GM19238 (cell line): ENCODE measurements around the gene TMEM174.
A peak's percentile ranks its signal among the peaks of the same experiment; 100 is the strongest.

Experiments used
- DNase-seq: peaks from one replicate; pipeline ENCODE4 v3.0.0; 2011; ENCODE audit warnings: low spot score; ENCODE audit not compliant: insufficient read length

TMEM174 gene

GRCh38 chr5:73153513-73153912 is 19.5 kb upstream of the TMEM174 start:
- no peak for DNase-seq

- no peak for DNase-seq
These were observed 18.6 kb upstream of the TMEM174 start for GRCh38 chr5:73154208-73155006.

- no peak for DNase-seq
These were observed 17.4 kb upstream of the TMEM174 start for GRCh38 chr5:73155271-73156222.

DNA sequence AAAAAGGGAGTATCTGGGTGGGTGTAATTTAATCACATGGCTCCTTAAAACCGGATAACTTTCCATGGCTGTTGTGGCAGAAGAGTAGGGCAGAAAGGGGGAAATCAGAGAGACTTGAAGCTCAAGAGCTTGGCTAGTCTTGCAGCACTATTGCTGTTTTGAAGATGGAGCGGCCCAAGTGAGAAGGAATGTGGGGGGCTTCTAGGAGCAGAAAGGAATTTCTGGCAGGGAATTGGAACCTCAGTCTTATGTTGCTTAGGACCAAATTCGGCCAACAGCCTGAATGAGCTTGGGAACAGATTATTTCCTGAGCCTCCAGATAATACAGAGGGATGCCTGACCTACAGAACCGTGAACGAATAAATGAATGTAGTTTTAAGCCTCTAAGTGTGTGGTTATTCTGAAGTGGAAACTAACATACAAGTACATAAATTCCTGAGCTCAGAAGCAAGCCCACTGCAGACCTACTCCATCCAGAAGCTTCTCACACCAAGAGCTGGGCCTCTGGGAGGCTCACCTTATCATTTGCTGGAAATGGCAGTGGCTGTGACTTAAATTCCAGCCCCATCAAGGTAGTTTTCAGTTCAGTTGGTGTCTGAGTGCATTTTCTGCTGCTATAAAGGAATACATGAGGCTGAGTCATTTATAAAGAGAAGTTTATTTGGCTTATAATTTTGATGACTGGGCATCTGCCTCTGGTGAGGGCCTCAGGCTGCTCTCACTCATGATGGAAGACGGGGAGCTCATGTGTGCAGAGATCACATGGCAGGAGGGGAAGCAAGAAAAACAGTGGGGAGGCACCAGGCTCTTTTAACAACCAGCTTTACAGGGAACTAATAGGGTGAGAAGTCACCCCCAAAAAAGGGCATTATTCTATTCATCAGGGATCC is 15.3 kb upstream of the TMEM174 start:
- DNase-seq, result no peak

GRCh38 chr5:73158313-73158712 is 14.7 kb upstream of the TMEM174 start:
- DNase-seq, result no peak

- peak; percentile 3 for DNase-seq
These were observed 12.7 kb upstream of the TMEM174 start for GRCh38 chr5:73160239-73160671.

DNA sequence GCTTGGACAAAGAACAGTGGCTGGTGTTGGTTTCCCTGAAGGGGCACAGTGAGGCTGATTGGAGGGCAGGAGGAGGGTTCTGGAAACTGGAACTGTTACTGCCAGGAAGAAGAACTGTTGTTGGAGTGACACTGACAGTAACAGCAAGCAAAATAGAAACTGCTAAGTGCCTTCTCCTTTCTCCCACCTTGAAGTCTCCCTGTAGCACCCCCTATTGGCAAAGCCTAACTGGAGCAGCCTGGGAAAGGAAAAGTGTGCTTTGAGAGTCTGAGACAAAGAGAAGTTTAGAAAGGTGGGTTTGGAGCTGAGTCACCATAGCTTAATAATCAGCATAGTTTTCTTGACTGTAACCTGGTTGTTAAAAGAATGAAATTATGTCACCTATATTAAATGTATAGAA is 2.5 kb upstream of the TMEM174 start:
- no peak for DNase-seq

GRCh38 chr5:73171495-73171894 is 1.5 kb upstream of the TMEM174 start:
- DNase-seq, result no peak

- DNase-seq, result no peak
These were observed 1.3 kb downstream of the TMEM174 start for GRCh38 chr5:73174100-73174815.

DNA sequence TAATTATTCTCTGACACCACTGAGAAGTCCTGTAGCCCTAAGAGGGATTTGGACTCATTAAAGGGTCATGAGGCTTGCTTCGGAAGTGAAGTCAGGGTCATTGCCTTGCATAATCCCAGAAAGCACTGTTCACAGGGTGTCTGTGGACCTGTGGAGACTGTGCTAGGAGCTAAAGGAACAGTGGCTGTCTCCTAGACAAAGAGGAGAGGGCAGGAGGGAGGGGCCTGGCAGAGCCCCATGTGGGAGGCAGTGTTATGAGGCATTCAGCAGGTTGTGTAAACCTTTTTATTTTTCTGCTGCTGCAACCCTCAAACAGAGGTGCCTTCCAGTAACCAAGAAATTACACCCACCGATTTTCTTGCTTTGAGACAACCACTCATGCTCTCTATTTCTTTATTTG is 3.3 kb downstream of the TMEM174 start:
- no peak for DNase-seq

DNA sequence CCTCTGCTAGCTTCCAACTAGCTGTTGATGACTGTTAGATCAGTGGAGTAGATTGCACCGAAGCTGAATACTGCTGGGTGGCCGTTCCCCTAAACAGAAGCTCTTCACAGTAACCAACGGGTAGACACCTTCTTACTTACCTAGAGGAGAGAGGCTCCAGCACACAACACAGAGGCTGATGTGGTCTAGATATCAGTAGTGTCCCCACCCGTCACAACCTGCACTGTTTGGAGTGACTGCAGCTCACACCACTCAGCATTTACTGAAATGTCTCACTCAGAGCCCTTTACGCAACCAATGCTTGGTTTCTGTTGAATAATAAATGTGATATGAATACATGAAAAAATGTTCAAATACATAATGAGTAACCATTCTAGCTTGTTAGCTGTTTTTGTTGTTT is 5.3 kb downstream of the TMEM174 start:
- DNase-seq, result no peak

GRCh38 chr5:73179730-73180129 is 6.7 kb downstream of the TMEM174 start:
- no peak for DNase-seq

DNA sequence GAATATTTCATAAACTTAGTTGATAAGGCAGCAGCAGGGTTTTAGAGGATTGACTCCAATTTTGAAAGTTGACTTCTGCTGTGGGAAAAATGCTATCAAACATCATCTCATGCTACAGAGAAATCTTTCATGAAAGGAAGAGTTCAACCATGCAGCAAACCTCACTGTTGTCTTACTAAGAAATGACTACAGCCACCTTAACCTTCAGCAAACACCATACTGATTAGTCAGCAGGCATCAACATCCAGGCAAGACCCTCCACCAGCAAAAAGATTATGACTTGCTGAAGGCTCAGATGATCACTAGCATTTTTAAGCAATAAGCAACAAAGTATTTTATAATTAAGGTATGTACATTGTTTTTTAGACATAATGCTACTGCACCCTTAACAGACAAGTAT is 7.6 kb downstream of the TMEM174 start:
- no peak for DNase-seq

GRCh38 chr5:73182307-73182706 is 9.3 kb downstream of the TMEM174 start:
- DNase-seq, result no peak

DNA sequence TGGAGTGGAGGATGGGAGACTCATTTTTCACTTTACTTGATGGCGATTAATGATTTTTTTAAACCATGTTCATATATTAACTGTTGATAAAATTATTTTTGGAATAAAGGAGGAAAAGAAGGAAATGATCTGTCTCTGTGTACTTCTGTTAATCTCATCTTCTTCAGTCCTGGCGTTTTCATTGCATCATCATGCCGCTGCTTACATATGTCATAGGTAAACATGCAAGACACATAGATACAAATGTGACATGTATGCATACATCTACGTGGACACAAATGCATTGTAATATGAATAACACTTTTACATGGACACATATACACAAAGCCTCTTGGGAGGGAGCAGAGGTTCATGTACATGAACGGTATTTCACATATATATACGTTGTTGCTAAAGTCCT is 10.0 kb downstream of the TMEM174 start:
- DNase-seq, result no peak

- DNase-seq, result no peak
These were observed 10.5 kb downstream of the TMEM174 start for GRCh38 chr5:73183481-73183891.

DNA sequence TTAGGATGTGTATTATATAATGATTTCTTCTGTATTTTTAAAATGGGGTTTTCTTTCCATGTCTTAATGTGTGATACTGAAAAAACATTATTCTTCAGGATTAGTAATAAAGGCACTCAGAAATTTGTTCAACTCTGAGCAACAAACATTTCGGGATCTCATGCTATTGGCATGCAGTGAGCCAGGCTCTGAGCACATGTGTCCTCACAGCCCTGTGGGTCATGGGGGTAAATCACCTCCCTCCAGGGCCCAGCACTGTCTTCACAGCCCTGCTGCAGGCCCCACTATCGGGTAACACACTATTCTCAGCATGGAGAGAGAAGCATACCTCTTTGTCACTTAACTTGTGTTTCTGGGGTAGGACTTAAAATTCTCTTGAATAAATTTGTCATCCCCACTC is 14.0 kb downstream of the TMEM174 start:
- no peak for DNase-seq

- DNase-seq, result no peak
These were observed 16.0 kb downstream of the TMEM174 start for GRCh38 chr5:73188764-73189531.

DNA sequence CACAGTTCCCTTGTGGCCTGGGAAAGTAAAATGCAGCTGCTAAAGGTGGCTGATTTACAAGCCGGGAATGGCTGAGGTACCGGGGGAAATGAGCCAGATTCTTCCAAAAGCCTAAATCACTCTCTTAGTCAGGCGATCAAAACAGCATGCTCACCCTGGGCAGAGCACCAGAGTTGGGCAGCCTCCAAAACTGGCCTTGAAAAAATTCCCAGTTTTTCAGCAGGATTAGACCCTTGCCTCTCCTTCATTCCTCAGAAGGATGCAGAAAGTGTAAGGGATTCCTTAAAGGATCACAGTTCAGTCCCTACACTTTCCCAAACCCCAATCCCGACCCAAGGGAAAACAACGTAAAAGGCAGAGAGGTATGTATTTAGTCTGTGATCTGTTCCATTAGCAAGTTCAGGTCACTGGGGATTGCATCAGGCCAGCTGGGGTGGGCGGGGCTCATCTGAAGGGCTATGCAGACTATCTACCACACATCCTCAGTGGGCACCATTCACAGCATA is 16.9 kb downstream of the TMEM174 start:
- DNase-seq, result no peak

DNA sequence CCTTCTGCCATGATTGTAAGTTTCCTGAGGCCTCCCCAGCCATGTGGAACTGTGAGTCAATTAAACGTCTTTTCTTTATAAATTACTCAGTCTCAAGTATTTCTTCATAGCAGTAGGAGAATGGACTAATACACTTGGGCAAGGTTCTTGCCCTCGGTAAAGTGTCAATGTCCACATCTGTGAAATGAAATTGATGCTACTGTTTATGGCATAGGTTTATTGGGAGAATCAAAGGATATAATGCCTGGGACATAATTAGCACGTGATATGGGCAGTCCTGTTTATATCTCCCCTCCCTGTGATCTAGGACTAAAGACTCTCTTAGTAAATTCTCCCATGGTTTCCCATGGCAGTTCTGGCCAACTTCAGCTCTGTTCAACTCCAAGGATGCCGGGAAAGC is 19.4 kb downstream of the TMEM174 start:
- DNase-seq, result no peak
